WTC11 (cell line): ENCODE data around the gene MARCKS. TPM values are rescaled to one million over a fixed set of nuclear protein-coding genes. Genes with fewer than 3 reads are reported as not detected.

Experiments
- ATAC-seq: fragments of 200-7000 bp; cut with Tn5 transposase; 2 replicates; pipeline ENCODE4 v1.10.0; 2021; ENCODE audit warnings: mild to moderate bottlenecking, moderate library complexity
- CTCF ChIA-PET: fragments of 300-600 bp; sonication (Branson Sonifier 250); formaldehyde crosslinking; loops from one replicate; lab custom pipeline; 2021; ENCODE audit warnings: antibody characterized with exemption; lab: Charles Lee
- POLR2A ChIA-PET: fragments of 350-600 bp; sonication (Branson Sonifier 250); formaldehyde crosslinking; loops from one replicate; lab custom pipeline; 2021; ENCODE audit warnings: antibody characterized with exemption; lab: Charles Lee
- DNase-seq: peaks from one replicate; pipeline ENCODE4 v3.0.0; 2021; ENCODE audit warnings: low spot score
- H3K27ac Mint-ChIP-seq: 2 replicates; pipeline ENCODE4 v1.8.0; 2021; ENCODE audit warnings: mixed read lengths
- H3K27me3 Mint-ChIP-seq: 2 replicates; pipeline ENCODE4 v1.8.0; 2021; ENCODE audit warnings: low read depth, mild to moderate bottlenecking, moderate library complexity, mixed read lengths
- H3K36me3 Mint-ChIP-seq: 2 replicates; pipeline ENCODE4 v1.8.0; 2021; ENCODE audit warnings: mixed read lengths
- H3K4me1 Mint-ChIP-seq: 2 replicates; pipeline ENCODE4 v1.8.0; 2022; ENCODE audit warnings: mixed read lengths
- H3K4me3 Mint-ChIP-seq: 2 replicates; pipeline ENCODE4 v1.8.0; 2021; ENCODE audit warnings: mild to moderate bottlenecking, moderate library complexity, mixed read lengths
- H3K9me3 Mint-ChIP-seq: 2 replicates; pipeline ENCODE4 v1.8.0; 2021; ENCODE audit warnings: mixed read lengths
- ATF3 ChIP-seq: sonication (generic); formaldehyde crosslinking; conservative IDR thresholded peaks from 2 replicates; pipeline ENCODE4 v1.8.1; 2022; ENCODE audit warnings: mild to moderate bottlenecking, missing genetic modification reagents
- E2F1 ChIP-seq: sonication (generic); formaldehyde crosslinking; IDR thresholded peaks from 2 replicates; pipeline ENCODE4 v1.8.0; 2022; ENCODE audit warnings: mild to moderate bottlenecking, missing genetic modification reagents
- ERG ChIP-seq: fragments of 250-450 bp; sonication (Bioruptor Pico); IDR thresholded peaks from 2 replicates; pipeline ENCODE4 v1.8.0; 2021; ENCODE audit warnings: mild to moderate bottlenecking
- FOXK1 ChIP-seq: sonication (generic); formaldehyde crosslinking; IDR thresholded peaks from 2 replicates; pipeline ENCODE4 v1.8.0; 2022; ENCODE audit warnings: mild to moderate bottlenecking, moderate library complexity, missing genetic modification reagents
- FOXP1 ChIP-seq: sonication (generic); formaldehyde crosslinking; IDR thresholded peaks from 2 replicates; pipeline ENCODE4 v1.8.0; 2022; ENCODE audit warnings: missing genetic modification reagents, mild to moderate bottlenecking, moderate library complexity, borderline replicate concordance
- GABPB1 ChIP-seq: sonication (generic); formaldehyde crosslinking; IDR thresholded peaks from 2 replicates; pipeline ENCODE4 v1.8.1; 2023; ENCODE audit warnings: mild to moderate bottlenecking, missing genetic modification reagents
- HMGA2 ChIP-seq: fragments of 250-450 bp; sonication (Bioruptor Pico); IDR thresholded peaks from 2 replicates; pipeline ENCODE4 v1.4.0; 2021; ENCODE audit warnings: mild to moderate bottlenecking, moderate library complexity
- IRF2 ChIP-seq: sonication (generic); formaldehyde crosslinking; IDR thresholded peaks from 2 replicates; pipeline ENCODE4 v1.8.0; 2022; ENCODE audit warnings: low read depth, missing genetic modification reagents, borderline replicate concordance
- JAZF1 ChIP-seq: fragments of 250-450 bp; sonication (Bioruptor Pico); IDR thresholded peaks from 2 replicates; pipeline ENCODE4 v1.9.0; 2021; ENCODE audit warnings: moderate library complexity, mild to moderate bottlenecking, inconsistent platforms
- NR1H2 ChIP-seq: sonication (generic); formaldehyde crosslinking; IDR thresholded peaks from 2 replicates; pipeline ENCODE4 v1.9.0; 2021; ENCODE audit warnings: mild to moderate bottlenecking, moderate library complexity, missing genetic modification reagents
- NR2C2 ChIP-seq: sonication (generic); formaldehyde crosslinking; IDR thresholded peaks from 2 replicates; pipeline ENCODE4 v1.8.0; 2022; ENCODE audit warnings: mild to moderate bottlenecking, missing genetic modification reagents
- RORB ChIP-seq: fragments of 250-450 bp; sonication (Bioruptor Pico); IDR thresholded peaks from 2 replicates; pipeline ENCODE4 v1.9.0; 2021; ENCODE audit warnings: mild to moderate bottlenecking
- SMAD4 ChIP-seq: sonication (generic); formaldehyde crosslinking; IDR thresholded peaks from 2 replicates; pipeline ENCODE4 v1.8.0; 2022; ENCODE audit warnings: mild to moderate bottlenecking, missing genetic modification reagents
- USF1 ChIP-seq: sonication (generic); formaldehyde crosslinking; IDR thresholded peaks from 2 replicates; pipeline ENCODE4 v1.8.0; 2022; ENCODE audit warnings: mild to moderate bottlenecking, missing genetic modification reagents
- ZBTB43 ChIP-seq: sonication (generic); formaldehyde crosslinking; IDR thresholded peaks from 2 replicates; pipeline ENCODE4 v1.8.1; 2023; ENCODE audit warnings: mild to moderate bottlenecking, missing genetic modification reagents
- ZMAT4 ChIP-seq: fragments of 250-450 bp; sonication (Bioruptor Pico); IDR thresholded peaks from 2 replicates; pipeline ENCODE4 v1.9.0; 2021; ENCODE audit warnings: mild to moderate bottlenecking
- ZNF263 ChIP-seq: sonication (generic); formaldehyde crosslinking; IDR thresholded peaks from 2 replicates; pipeline ENCODE4 v1.8.1; 2022; ENCODE audit warnings: low read depth, mild to moderate bottlenecking, moderate library complexity, missing genetic modification reagents
- ZNF281 ChIP-seq: sonication (generic); formaldehyde crosslinking; IDR thresholded peaks from 2 replicates; pipeline ENCODE4 v1.8.0; 2023; ENCODE audit warnings: mild to moderate bottlenecking, missing genetic modification reagents
- ZNF416 ChIP-seq: fragments of 250-450 bp; sonication (Bioruptor Pico); IDR thresholded peaks from 2 replicates; pipeline ENCODE4 v1.9.0; 2021; ENCODE audit warnings: mild to moderate bottlenecking, inconsistent platforms
- ZNF671 ChIP-seq: fragments of 250-450 bp; sonication (Bioruptor Pico); IDR thresholded peaks from 2 replicates; pipeline ENCODE4 v1.8.0; 2021; ENCODE audit warnings: mild to moderate bottlenecking
- total RNA-seq: library from RNA; stranded (reverse); gene quantifications from 3 replicates; pipeline ENCODE4 v1.2.3, GENCODE V29; 2021

The MARCKS gene
- total RNA-seq, 1 experiment from 2014 or later = 95.1 TPM

- TF ChIP-seq ZNF416 (CRISPR knock-in tag) = no peak
- no peak for TF ChIP-seq IRF2
- no peak for TF ChIP-seq E2F1 (CRISPR knock-in tag)
- no peak for TF ChIP-seq JAZF1 (CRISPR knock-in tag)
- no peak for TF ChIP-seq FOXK1 (CRISPR knock-in tag)
- TF ChIP-seq ZNF281 (CRISPR knock-in tag) = no peak
- no peak for TF ChIP-seq USF1 (CRISPR knock-in tag)
These were observed 28.0 kb upstream of the MARCKS start (continued) for GRCh38 chr6:113828984-113829695.

- Mint-ChIP-seq H3K27me3 (peaks cover 12% of the 10 kb centered on the region), H3K27ac (no peak overlapping the region), H3K4me3 (no peak overlapping the region), H3K36me3 (no peaks in the 10 kb centered on the region), H3K4me1 (peaks cover 5% of the 10 kb centered on the region), H3K9me3 (peaks cover 7% of the 10 kb centered on the region; the same call in 1 of the 2 replicates)
- ChIA-PET POLR2A (no interaction called here), CTCF (no interaction called here)
- TF ChIP-seq ZNF416 (CRISPR knock-in tag) (no peak), ZBTB43 (CRISPR knock-in tag) (no peak)
- DNase-seq = no peak
- ATAC-seq = peak; percentile 46
These were observed 27.5 kb upstream of the MARCKS start for GRCh38 chr6:113829696-113830045.

- Mint-ChIP-seq H3K36me3 (no peaks in the 10 kb centered on the region), H3K27me3 (peaks cover 12% of the 10 kb centered on the region), H3K27ac (no peak overlapping the region), H3K9me3 (peaks cover 7% of the 10 kb centered on the region; the same call in 1 of the 2 replicates), H3K4me1 (peaks cover 5% of the 10 kb centered on the region), H3K4me3 (no peak overlapping the region)
- ATAC-seq (no peak), DNase-seq (no peak)
- no peak for TF ChIP-seq ZMAT4
- no peak for TF ChIP-seq ZNF416 (CRISPR knock-in tag)
- TF ChIP-seq SMAD4 (CRISPR knock-in tag) = no peak
- TF ChIP-seq GABPB1 (CRISPR knock-in tag) = no peak
- no peak for TF ChIP-seq NR1H2 (CRISPR knock-in tag)
- TF ChIP-seq ERG (CRISPR knock-in tag) = no peak
- TF ChIP-seq ATF3 = no peak
- TF ChIP-seq ZBTB43 (CRISPR knock-in tag) = no peak
- no peak for TF ChIP-seq ZNF671
- TF ChIP-seq HMGA2 (CRISPR knock-in tag) = no peak
- TF ChIP-seq FOXP1 = no peak
- no peak for TF ChIP-seq IRF2
- no peak for TF ChIP-seq RORB
- no peak for TF ChIP-seq NR2C2 (CRISPR knock-in tag)
- TF ChIP-seq ZNF263 (CRISPR knock-in tag) = no peak
- POLR2A ChIA-PET = no interaction called here
- CTCF ChIA-PET = no interaction called here
These were observed 27.0 kb upstream of the MARCKS start for GRCh38 chr6:113830140-113830539.
